Adrenal gland (tissue), 5 donors: Measurements from ENCODE around the gene PRKD3.

ENCODE experiments used
- POLR2A ChIP-seq, 2 donors: fragments of 450-650 bp; IDR thresholded peaks; one replicate each; pipeline ENCODE4 v1.6.1; 2017; ENCODE audit warnings: antibody characterized with exemption in 2 of 2, mild to moderate bottlenecking in 2 of 2, moderate library complexity in 1 of 2
- TF ChIP-seq, protein P1 (sequence below), 6 experiments: fragments of 450-650 bp in 4 of 6; fragments of 200-600 bp in 2 of 6; sonication (generic) in 1 of 6; IDR thresholded peaks; 1 replicate in 5 of 6; 2 replicates in 1 of 6; pipeline versions ENCODE4 v1.5.1 to v1.8.0; 2016 to 2021; ENCODE audit warnings: antibody characterized with exemption in 6 of 6, mild to moderate bottlenecking in 2 of 6, moderate library complexity in 1 of 6
- donor health status: DM: no; HTN: no; CAD: no.

DNA sequence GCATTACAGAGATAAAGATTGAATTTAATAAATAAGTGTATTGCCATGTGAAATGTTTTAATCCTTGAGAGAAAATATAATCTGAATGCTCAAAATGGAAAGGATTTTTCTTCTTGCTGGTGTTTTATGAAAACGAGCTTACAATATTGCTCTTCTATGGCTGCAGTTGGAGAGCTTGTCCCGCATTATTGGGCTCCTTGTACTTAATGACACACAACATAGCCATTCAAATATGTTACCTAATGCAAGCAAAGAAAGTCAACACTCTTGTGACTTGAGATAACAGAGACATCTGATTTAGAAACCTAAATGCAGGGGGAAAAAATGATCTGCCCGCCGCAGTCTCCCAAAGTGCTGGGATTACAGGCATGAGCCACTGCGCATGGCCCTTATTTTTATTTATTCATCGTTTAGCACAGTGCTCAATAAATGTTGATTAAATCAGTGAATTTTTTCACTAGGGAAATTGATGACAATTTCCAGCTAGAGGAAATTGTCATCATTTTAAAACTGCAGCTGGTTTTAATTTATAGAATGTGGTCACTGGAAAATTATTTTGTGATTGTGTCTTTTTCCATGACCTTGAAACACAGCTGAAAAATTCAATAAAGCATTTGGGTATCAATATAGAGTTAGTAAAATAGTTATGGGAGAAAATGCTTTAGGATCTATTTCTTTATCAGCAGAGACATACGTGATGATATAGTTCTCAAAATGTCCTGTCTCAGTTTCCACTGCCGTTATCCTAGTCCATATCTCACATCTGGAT is 2.4 kb upstream of the PRKD3 start:
- no peak for TF ChIP-seq POLR2A (IDR thresholded peaks at IDR 0.05)
- TF ChIP-seq, protein P1, sequence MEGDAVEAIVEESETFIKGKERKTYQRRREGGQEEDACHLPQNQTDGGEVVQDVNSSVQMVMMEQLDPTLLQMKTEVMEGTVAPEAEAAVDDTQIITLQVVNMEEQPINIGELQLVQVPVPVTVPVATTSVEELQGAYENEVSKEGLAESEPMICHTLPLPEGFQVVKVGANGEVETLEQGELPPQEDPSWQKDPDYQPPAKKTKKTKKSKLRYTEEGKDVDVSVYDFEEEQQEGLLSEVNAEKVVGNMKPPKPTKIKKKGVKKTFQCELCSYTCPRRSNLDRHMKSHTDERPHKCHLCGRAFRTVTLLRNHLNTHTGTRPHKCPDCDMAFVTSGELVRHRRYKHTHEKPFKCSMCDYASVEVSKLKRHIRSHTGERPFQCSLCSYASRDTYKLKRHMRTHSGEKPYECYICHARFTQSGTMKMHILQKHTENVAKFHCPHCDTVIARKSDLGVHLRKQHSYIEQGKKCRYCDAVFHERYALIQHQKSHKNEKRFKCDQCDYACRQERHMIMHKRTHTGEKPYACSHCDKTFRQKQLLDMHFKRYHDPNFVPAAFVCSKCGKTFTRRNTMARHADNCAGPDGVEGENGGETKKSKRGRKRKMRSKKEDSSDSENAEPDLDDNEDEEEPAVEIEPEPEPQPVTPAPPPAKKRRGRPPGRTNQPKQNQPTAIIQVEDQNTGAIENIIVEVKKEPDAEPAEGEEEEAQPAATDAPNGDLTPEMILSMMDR (IDR thresholded peaks at IDR 0.05), result no peak
